Keratinocyte (primary cell): ENCODE results near the gene ADCY10. TPM values are rescaled to one million over a fixed set of nuclear protein-coding genes. Genes with fewer than 3 reads are reported as not detected.
"Not testable (repeated sequence)": the region's sequence is repeated elsewhere in the genome, so short reads cannot be mapped to it uniquely, and the experiment has no call there.

Experiments
- DNase-seq: peaks from one replicate; pipeline ENCODE4 v3.0.0-alpha.2; 2011; ENCODE audit warnings: low read depth, missing footprints, low spot score
- FAIRE-seq: peaks from 2 replicates; lab custom pipeline; 2011; peaks lifted over from hg19 to GRCh38; lab: Jason Lieb, UNC
- H2AFZ ChIP-seq: 2 replicates; pipeline ENCODE4 v1.6.0; 2012; ENCODE audit warnings: low read length, control low read depth, inconsistent platforms; ENCODE audit not compliant: control insufficient read depth
- H3K27ac ChIP-seq: 2 replicates; pipeline ENCODE4 v1.5.1; 2011; ENCODE audit warnings: low read length; ENCODE audit not compliant: control insufficient read depth, insufficient read depth
- H3K27me3 ChIP-seq: 3 replicates; pipeline ENCODE4 v1.6.0; 2011; ENCODE audit warnings: low read length; ENCODE audit not compliant: control insufficient read depth, insufficient read depth; ENCODE audit errors: extremely low read depth
- H3K36me3 ChIP-seq, 2 experiments: 2 replicates in 1 of 2; 3 replicates in 1 of 2; pipeline ENCODE4 v1.5.1; 2011; ENCODE audit warnings: low read length in 2 of 2, mild to moderate bottlenecking in 1 of 2; ENCODE audit not compliant: control insufficient read depth in 2 of 2, insufficient read depth in 2 of 2; ENCODE audit errors: extremely low read depth in 1 of 2
- H3K4me1 ChIP-seq: 3 replicates; pipeline ENCODE4 v1.5.1; 2011; ENCODE audit warnings: low read length; ENCODE audit not compliant: control insufficient read depth, insufficient read depth; ENCODE audit errors: extremely low read depth
- H3K4me2 ChIP-seq: 3 replicates; pipeline ENCODE4 v1.6.0; 2011; ENCODE audit warnings: low read depth, low read length; ENCODE audit not compliant: control insufficient read depth, insufficient read depth; ENCODE audit errors: extremely low read depth
- H3K4me3 ChIP-seq, 3 experiments: fragments of 200-600 bp in 1 of 3; sonication (generic) in 1 of 3; 2 replicates in 2 of 3; 3 replicates in 1 of 3; pipeline ENCODE4 v1.5.1; 2011 to 2016; ENCODE audit warnings: low read length in 3 of 3, mild to moderate bottlenecking in 3 of 3, control low read depth in 2 of 3, inconsistent platforms in 1 of 3, low read depth in 1 of 3, mixed read lengths in 1 of 3, mixed run types in 1 of 3, moderate library complexity in 1 of 3; ENCODE audit not compliant: control insufficient read depth in 2 of 3, insufficient read depth in 2 of 3; ENCODE audit errors: extremely low read depth in 1 of 3
- H3K79me2 ChIP-seq: 2 replicates; pipeline ENCODE4 v1.6.0; 2012; ENCODE audit warnings: low read length; ENCODE audit not compliant: control insufficient read depth, insufficient read depth
- H3K9ac ChIP-seq: 3 replicates; pipeline ENCODE4 v1.6.0; 2011; ENCODE audit warnings: low read length; ENCODE audit not compliant: control insufficient read depth, insufficient read depth; ENCODE audit errors: extremely low read depth
- H3K9me1 ChIP-seq: 3 replicates; pipeline ENCODE4 v1.6.0; 2011; ENCODE audit warnings: low read length; ENCODE audit not compliant: control insufficient read depth, insufficient read depth; ENCODE audit errors: extremely low read depth
- H3K9me3 ChIP-seq: 2 replicates; pipeline ENCODE4 v1.5.1; 2012; ENCODE audit warnings: low read depth, low read length; ENCODE audit not compliant: control insufficient read depth
- H4K20me1 ChIP-seq: 3 replicates; pipeline ENCODE4 v1.6.0; 2011; ENCODE audit warnings: low read length; ENCODE audit not compliant: control insufficient read depth, insufficient read depth; ENCODE audit errors: extremely low read depth
- EZH2 ChIP-seq: IDR thresholded peaks from one replicate; pipeline ENCODE4 v1.6.1; 2012; ENCODE audit warnings: inconsistent platforms, mild to moderate bottlenecking, low read length, moderate library complexity
- dilution Hi-C: fragments of 300-500 bp; cut with MboI; formaldehyde crosslinking; loops from one replicate; pipeline ENCODE4 v1.7.0; 2020; ENCODE audit warnings: low sequenced_read_pairs; ENCODE audit not compliant: extremely low pct_ligation_motif_present
- polyA plus RNA-seq, 5 experiments: library from polyadenylated mRNA; depleted of rRNA in 3 of 5; stranded (reverse) in 3 of 5; stranded (forward) in 1 of 5; unstranded in 1 of 5; fragments of >200 nt; gene quantifications; 1 replicate in 1 of 5; 2 replicates in 3 of 5; 3 replicates in 1 of 5; pipeline versions ENCODE4 v1.2.1 to v1.2.3, GENCODE V29; 2011 to 2012; ENCODE audit warnings: missing spikeins in 2 of 5, low read depth in 1 of 5, low replicate concordance in 1 of 5

ADCY10 gene
- polyA plus RNA-seq, 1 donor (not counting 4 experiments of a cell fraction or from before 2014, with no cell fraction given): 0.04 TPM

DNA sequence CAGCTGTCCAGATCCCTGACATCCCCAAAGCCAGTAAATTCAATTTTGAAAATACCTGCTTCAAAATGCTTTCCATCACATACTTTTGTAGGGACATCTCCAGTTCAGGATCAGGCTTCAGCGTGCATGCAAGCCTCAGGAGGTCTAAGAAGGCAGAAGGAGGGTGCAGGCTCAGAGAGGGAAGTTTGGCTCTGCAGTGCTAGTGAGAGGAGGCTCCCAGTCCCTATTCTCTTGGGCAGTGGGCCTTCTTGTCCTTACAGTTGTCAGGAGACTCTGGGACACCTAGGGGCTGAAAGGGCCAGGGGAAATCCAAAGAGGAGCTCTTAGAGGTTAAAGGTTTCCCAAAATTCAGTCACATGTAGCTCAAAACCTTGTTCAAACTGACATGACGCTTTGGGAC lies 20.1 kb downstream of the ADCY10 start:
- no peaks in the 10 kb centered on the region for H3K36me3 ChIP-seq
- H3K9ac ChIP-seq: no peak overlapping the region
- no peaks in the 10 kb centered on the region for H3K9me3 ChIP-seq
- no peaks in the 10 kb centered on the region for H3K79me2 ChIP-seq
- DNase-seq (no peak), FAIRE-seq (no peak)
- no peak overlapping the region for H2AFZ ChIP-seq
- H3K9me1 ChIP-seq: no peaks in the 10 kb centered on the region
- no peaks in the 10 kb centered on the region for H3K27me3 ChIP-seq
- no peaks in the 10 kb centered on the region for H3K4me1 ChIP-seq
- no peak overlapping the region for H3K27ac ChIP-seq
- H3K4me2 ChIP-seq: no peak overlapping the region
- dilution Hi-C loops: no loop called here
- H3K4me3 ChIP-seq: no peak overlapping the region
- no peaks in the 10 kb centered on the region for H4K20me1 ChIP-seq
- TF ChIP-seq EZH2: no peak

DNA sequence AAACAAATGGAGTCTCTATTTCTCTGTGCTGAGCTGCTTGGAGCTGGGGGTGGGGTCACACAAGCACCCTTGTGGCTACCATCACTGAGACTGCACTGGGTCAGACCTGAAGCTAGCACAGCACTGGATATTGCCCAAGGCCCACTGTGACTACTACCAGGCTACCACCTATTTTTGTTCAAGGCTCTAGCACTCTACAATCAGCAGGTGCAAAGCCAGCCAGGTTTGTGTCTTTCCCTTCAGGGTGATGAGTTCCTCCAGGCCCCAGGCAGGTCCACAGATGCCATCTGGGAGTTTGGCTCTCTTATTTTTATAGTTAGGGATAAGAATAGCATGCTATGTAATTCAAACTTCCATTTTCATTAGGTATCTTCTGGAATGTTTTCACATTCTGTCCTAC lies 23.5 kb downstream of the ADCY10 start:
- FAIRE-seq: no peak
- Histone ChIP-seq H2AFZ (no peak overlapping the region), H3K79me2 (no peaks in the 10 kb centered on the region), H3K9me1 (no peaks in the 10 kb centered on the region), H3K27ac (no peak overlapping the region), H3K9me3 (no peaks in the 10 kb centered on the region), H3K36me3 (no peaks in the 10 kb centered on the region), H3K9ac (no peak overlapping the region), H3K4me3 (no peak overlapping the region), H4K20me1 (no peaks in the 10 kb centered on the region), H3K27me3 (no peaks in the 10 kb centered on the region), H3K4me2 (no peak overlapping the region), H3K4me1 (no peaks in the 10 kb centered on the region)
- TF ChIP-seq EZH2: no peak
- no peak for DNase-seq
- dilution Hi-C loops: no loop called here

GRCh38 chr1:167887187-167887586 lies 26.7 kb downstream of the ADCY10 start:
- H3K36me3 ChIP-seq, dilution Hi-C loops, H3K9ac ChIP-seq, DNase-seq, H3K9me1 ChIP-seq, H3K4me3 ChIP-seq, H2AFZ ChIP-seq, H3K4me2 ChIP-seq, H4K20me1 ChIP-seq, H3K27ac ChIP-seq, FAIRE-seq, H3K27me3 ChIP-seq, H3K79me2 ChIP-seq, H3K9me3 ChIP-seq, H3K4me1 ChIP-seq: not testable (repeated sequence)
